Posterior vena cava (tissue), 2 donors: ENCODE results near the gene UMODL1. TPM values are rescaled to one million over a fixed set of nuclear protein-coding genes. Genes with fewer than 3 reads are reported as not detected.
"Not testable (repeated sequence)": the region's sequence is repeated elsewhere in the genome, so short reads cannot be mapped to it uniquely, and the experiment has no call there.

Source experiments
- DNase-seq: peaks from one replicate; pipeline ENCODE4 v3.0.0-alpha.2; 2020; ENCODE audit warnings: low spot score
- intact Hi-C, 2 donors: fragments of 100-400 bp; cut with DNase I; formaldehyde crosslinking; loops; one replicate each; pipeline versions ENCODE4 v1.14.1 to v1.14.2; 2022 to 2023
- total RNA-seq, 2 donors: library from RNA; stranded (reverse); fragmentation: NEBNext Ultra II Directional; extraction: Animal tissue kit (Norgen Biotek cat#: 25700); gene quantifications; one replicate each; pipeline ENCODE4 v1.2.1, GENCODE V29; 2021
- donor health status: DM: yes; HTN: yes; CAD: no.
- donor health status: DM: yes; HTN: yes; CAD: no.

UMODL1 gene
- total RNA-seq, 2 donors from 2014 or later: not detected

GRCh38 chr21:42107177-42107880 is 36.2 kb downstream of the UMODL1 start:
- DNase-seq: no peak
- intact Hi-C loops: loop anchor here in 1 of 2 donors (5.0 kb wide), 1 partner anchor 100 kb away; no protein-coding TSS in a partner anchor

- no peak for DNase-seq
- intact Hi-C loops: loop anchor here in 1 of 2 donors (5.0 kb wide), 1 partner anchor 101 kb away; no protein-coding TSS in a partner anchor
Observed at GRCh38 chr21:42107881-42108553, 36.9 kb downstream of the UMODL1 start.

- intact Hi-C loops: loop anchor here in 1 of 2 donors (5.0 kb wide), 1 partner anchor 101 kb away; no protein-coding TSS in a partner anchor
- DNase-seq: no peak
Observed at GRCh38 chr21:42108554-42109340, 37.6 kb downstream of the UMODL1 start.

GRCh38 chr21:42109473-42109872 is 38.4 kb downstream of the UMODL1 start:
- DNase-seq: no peak
- intact Hi-C loops: loop anchor here in 1 of 2 donors (5.0 kb wide), 1 partner anchor 102 kb away; no protein-coding TSS in a partner anchor

- DNase-seq: no peak
- intact Hi-C loops: loop anchor here in 1 of 2 donors (5.0 to 10.0 kb wide), 3 partner anchors 103 to 495 kb away; no protein-coding TSS in a partner anchor
Observed at GRCh38 chr21:42109873-42110525, 38.9 kb downstream of the UMODL1 start.

- intact Hi-C loops: loop anchor here in 1 of 2 donors (5.0 to 10.0 kb wide), 2 partner anchors 289 to 496 kb away; no protein-coding TSS in a partner anchor
- DNase-seq: no peak
Observed at GRCh38 chr21:42110691-42111469, 39.8 kb downstream of the UMODL1 start.

GRCh38 chr21:42111470-42111743 is 40.3 kb downstream of the UMODL1 start:
- DNase-seq: no peak
- intact Hi-C loops: loop anchor here in 1 of 2 donors (5.0 to 10.0 kb wide), 2 partner anchors 289 to 497 kb away; no protein-coding TSS in a partner anchor

- intact Hi-C loops: loop anchor here in 1 of 2 donors (5.0 to 10.0 kb wide), 2 partner anchors 290 to 497 kb away; no protein-coding TSS in a partner anchor
- DNase-seq: no peak
Observed at GRCh38 chr21:42111811-42112210, 40.7 kb downstream of the UMODL1 start.

GRCh38 chr21:42112238-42112637 is 41.1 kb downstream of the UMODL1 start:
- DNase-seq: no peak
- intact Hi-C loops: loop anchor here in 1 of 2 donors (5.0 to 10.0 kb wide), 2 partner anchors 290 to 497 kb away; no protein-coding TSS in a partner anchor

GRCh38 chr21:42112857-42113256 is 41.7 kb downstream of the UMODL1 start:
- DNase-seq: no peak
- intact Hi-C loops: loop anchor here (1.0 to 10.0 kb wide), 3 partner anchors 16 to 498 kb away; no protein-coding TSS in a partner anchor

GRCh38 chr21:42113926-42114409 is 42.9 kb downstream of the UMODL1 start:
- DNase-seq: no peak
- intact Hi-C loops: loop anchor here (1.0 to 10.0 kb wide), 4 partner anchors 17 to 499 kb away; no protein-coding TSS in a partner anchor

- intact Hi-C loops: loop anchor here (2.0 to 10.0 kb wide), 3 partner anchors 292 to 500 kb away; no protein-coding TSS in a partner anchor
- DNase-seq: no peak
Observed at GRCh38 chr21:42114646-42115045, 43.5 kb downstream of the UMODL1 start.

GRCh38 chr21:42115136-42115683 is 44.1 kb downstream of the UMODL1 start:
- DNase-seq: no peak
- intact Hi-C loops: loop anchor here (2.0 to 10.0 kb wide), 2 partner anchors 302 to 500 kb away; no protein-coding TSS in a partner anchor

GRCh38 chr21:42116551-42116950 is 45.4 kb downstream of the UMODL1 start:
- intact Hi-C loops: loop anchor here in 1 of 2 donors (10.0 kb wide), 1 partner anchor 502 kb away; no protein-coding TSS in a partner anchor
- DNase-seq: not testable (repeated sequence)

GRCh38 chr21:42117229-42117966 is 46.3 kb downstream of the UMODL1 start:
- no peak for DNase-seq
- intact Hi-C loops: loop anchor here in 1 of 2 donors (10.0 kb wide), 1 partner anchor 503 kb away; no protein-coding TSS in a partner anchor

GRCh38 chr21:42117967-42118780 is 47.1 kb downstream of the UMODL1 start:
- intact Hi-C loops: loop anchor here in 1 of 2 donors (10.0 kb wide), 1 partner anchor 503 kb away; no protein-coding TSS in a partner anchor
- DNase-seq: no peak
